Endothelial cell of umbilical vein (primary cell): ENCODE data around the gene KRTCAP2. TPM values are rescaled to one million over a fixed set of nuclear protein-coding genes. Genes with fewer than 3 reads are reported as not detected.

Source experiments
- BruUV-seq: library from RNA; stranded (reverse); fragments of 400-500 nt; replicated peaks from 2 replicates; lab custom pipeline; 2021; lab: Mats Ljungman, UMichigan
- CTCF ChIA-PET: fragments of 300-600, 350-600 bp; sonication (Branson Sonifier 250); formaldehyde crosslinking; loops from one replicate; lab custom pipeline; 2021; ENCODE audit warnings: antibody characterized with exemption, inconsistent platforms; lab: Charles Lee
- POLR2A ChIA-PET: fragments of 300-600, 350-600 bp; sonication (Branson Sonifier 250); formaldehyde crosslinking; loops from one replicate; lab custom pipeline; 2021; ENCODE audit warnings: antibody characterized with exemption, inconsistent platforms; lab: Charles Lee
- DNase-seq: peaks from one replicate; pipeline ENCODE4 v3.0.0-alpha.2; 2011; ENCODE audit warnings: low read depth, low spot score
- FAIRE-seq: peaks from 2 replicates; lab custom pipeline; 2011; peaks lifted over from hg19 to GRCh38; lab: Jason Lieb, UNC
- H2AFZ ChIP-seq: 2 replicates; pipeline ENCODE4 v1.6.0; 2012; ENCODE audit warnings: low read depth, low read length, control low read depth, inconsistent platforms
- H3K27ac ChIP-seq: 2 replicates; pipeline ENCODE4 v1.5.1; 2011; ENCODE audit warnings: low read depth, mild to moderate bottlenecking, control low read depth, low read length, moderate library complexity; ENCODE audit not compliant: insufficient read depth
- H3K27me3 ChIP-seq, 2 experiments: 2 replicates each; pipeline versions ENCODE4 v1.6.0 to v1.6.1; 2011; ENCODE audit warnings: low read length in 2 of 2, mixed read lengths in 1 of 2; ENCODE audit not compliant: control insufficient read depth in 2 of 2, insufficient read depth in 2 of 2
- H3K36me3 ChIP-seq, 2 experiments: 2 replicates in 1 of 2; 3 replicates in 1 of 2; pipeline ENCODE4 v1.5.1; 2011; ENCODE audit warnings: low read length in 2 of 2, mild to moderate bottlenecking in 1 of 2, moderate library complexity in 1 of 2; ENCODE audit not compliant: control insufficient read depth in 2 of 2, insufficient read depth in 2 of 2; ENCODE audit errors: extremely low read depth in 1 of 2
- H3K4me1 ChIP-seq: 3 replicates; pipeline ENCODE4 v1.5.1; 2011; ENCODE audit warnings: mild to moderate bottlenecking, low read length; ENCODE audit not compliant: control insufficient read depth, insufficient read depth; ENCODE audit errors: extremely low read depth
- H3K4me2 ChIP-seq: 2 replicates; pipeline ENCODE4 v1.6.1; 2011; ENCODE audit warnings: low read length, control low read depth, mixed read lengths; ENCODE audit not compliant: insufficient read depth
- H3K4me3 ChIP-seq, 3 experiments: fragments of 200-600 bp in 1 of 3; sonication (generic), shearing (Covaris generic) in 1 of 3; replicated peaks in 1 of 3; 2 replicates each; pipeline ENCODE4 v1.5.1; 2011 to 2016; ENCODE audit warnings: control low read depth in 3 of 3, low read length in 3 of 3, mild to moderate bottlenecking in 2 of 3, inconsistent platforms in 1 of 3, low read depth in 1 of 3, moderate library complexity in 1 of 3; ENCODE audit not compliant: insufficient read depth in 1 of 3
- H3K79me2 ChIP-seq: 2 replicates; pipeline ENCODE4 v1.6.0; 2012; ENCODE audit warnings: low read length, inconsistent platforms; ENCODE audit not compliant: control insufficient read depth, insufficient read depth
- H3K9ac ChIP-seq: replicated peaks from 2 replicates; pipeline ENCODE3; 2011; ENCODE audit warnings: low read length, control low read depth; ENCODE audit not compliant: insufficient read depth; ENCODE audit errors: extremely low read depth
- H3K9me1 ChIP-seq: replicated peaks from 3 replicates; pipeline ENCODE4 v1.6.0; 2011; ENCODE audit warnings: mild to moderate bottlenecking, low read length; ENCODE audit not compliant: control insufficient read depth, insufficient read depth; ENCODE audit errors: extremely low read depth
- H3K9me3 ChIP-seq: replicated peaks from 2 replicates; pipeline ENCODE4 v1.5.1; 2012; ENCODE audit warnings: low read length, inconsistent platforms; ENCODE audit not compliant: control insufficient read depth, insufficient read depth
- H4K20me1 ChIP-seq: replicated peaks from 2 replicates; pipeline ENCODE3; 2011; ENCODE audit warnings: mild to moderate bottlenecking, low read length; ENCODE audit not compliant: control insufficient read depth, insufficient read depth; ENCODE audit errors: extremely low read depth
- EZH2 ChIP-seq: IDR thresholded peaks from 2 replicates; pipeline ENCODE4 v1.6.1; 2012; ENCODE audit warnings: borderline replicate concordance, low read depth, mild to moderate bottlenecking, moderate library complexity, low read length, inconsistent platforms; ENCODE audit not compliant: severe bottlenecking
- FOS ChIP-seq: IDR thresholded peaks from 2 replicates; pipeline ENCODE4 v1.6.1; 2011; ENCODE audit warnings: mild to moderate bottlenecking, low read length, moderate library complexity, borderline replicate concordance; ENCODE audit not compliant: insufficient read depth
- GATA2 ChIP-seq: IDR thresholded peaks from 2 replicates; pipeline ENCODE4 v1.7.0; 2011; ENCODE audit warnings: low read depth, mild to moderate bottlenecking, moderate library complexity, mixed read lengths, low read length; ENCODE audit not compliant: insufficient read length, insufficient read depth
- JUN ChIP-seq: IDR thresholded peaks from 2 replicates; pipeline ENCODE4 v1.6.1; 2011; ENCODE audit warnings: borderline replicate concordance, low read depth; ENCODE audit not compliant: insufficient read length, insufficient read depth
- MYC ChIP-seq: IDR thresholded peaks from one replicate; pipeline ENCODE4 v1.6.1; 2011; ENCODE audit warnings: mild to moderate bottlenecking, low read depth, low read length
- POLR2A ChIP-seq: IDR thresholded peaks from 2 replicates; pipeline ENCODE4 v1.6.1; 2012; ENCODE audit warnings: low read depth, mild to moderate bottlenecking, control low read depth, low read length
- POLR2AphosphoS5 ChIP-seq: IDR thresholded peaks from 2 replicates; pipeline ENCODE4 v1.6.1; 2012; ENCODE audit warnings: low read depth, mild to moderate bottlenecking, control low read depth, low read length, moderate library complexity; ENCODE audit not compliant: insufficient read depth
- dilution Hi-C: fragments of 300-500 bp; cut with MboI; formaldehyde crosslinking; loops from one replicate; pipeline ENCODE4 v1.15.0; 2019; ENCODE audit warnings: low sequenced_read_pairs; ENCODE audit not compliant: extremely low pct_ligation_motif_present
- intact Hi-C: fragments of 100-400 bp; cut with micrococcal nuclease; formaldehyde crosslinking; loops from one replicate; pipeline ENCODE4 v1.10.0; 2022
- polyA plus RNA-seq, 4 experiments: library from polyadenylated mRNA; depleted of rRNA in 3 of 4; stranded (reverse) in 3 of 4; unstranded in 1 of 4; fragments of >200 nt; gene quantifications; 2 replicates each; pipeline versions ENCODE4 v1.2.1 to v1.2.3, GENCODE V29; 2011 to 2012; ENCODE audit warnings: missing spikeins in 1 of 4
- total RNA-seq: library from RNA; stranded (reverse); gene quantifications from 2 replicates; pipeline ENCODE4 v1.2.3, GENCODE V29; 2021
- TF ChIP-seq, protein P1 (sequence below), 2 donors: IDR thresholded peaks; 1 replicate in 1 of 2; 2 replicates in 1 of 2; pipeline ENCODE4 v1.5.1; 2011; ENCODE audit warnings: low read length in 2 of 2, mild to moderate bottlenecking in 2 of 2, moderate library complexity in 2 of 2, control low read depth in 1 of 2, inconsistent platforms in 1 of 2, low read depth in 1 of 2; ENCODE audit not compliant: insufficient read depth in 1 of 2; ENCODE audit errors: extremely low read depth in 1 of 2
- TF ChIP-seq, protein P2 (sequence below): IDR thresholded peaks from 2 replicates; pipeline ENCODE4 v1.6.1; 2011; ENCODE audit not compliant: insufficient read depth, insufficient read length

The KRTCAP2 gene
- total and polyA plus RNA-seq, 2 donors (not counting 3 experiments of a cell fraction or from before 2014, with no cell fraction given) = 207 to 362 TPM

DNA sequence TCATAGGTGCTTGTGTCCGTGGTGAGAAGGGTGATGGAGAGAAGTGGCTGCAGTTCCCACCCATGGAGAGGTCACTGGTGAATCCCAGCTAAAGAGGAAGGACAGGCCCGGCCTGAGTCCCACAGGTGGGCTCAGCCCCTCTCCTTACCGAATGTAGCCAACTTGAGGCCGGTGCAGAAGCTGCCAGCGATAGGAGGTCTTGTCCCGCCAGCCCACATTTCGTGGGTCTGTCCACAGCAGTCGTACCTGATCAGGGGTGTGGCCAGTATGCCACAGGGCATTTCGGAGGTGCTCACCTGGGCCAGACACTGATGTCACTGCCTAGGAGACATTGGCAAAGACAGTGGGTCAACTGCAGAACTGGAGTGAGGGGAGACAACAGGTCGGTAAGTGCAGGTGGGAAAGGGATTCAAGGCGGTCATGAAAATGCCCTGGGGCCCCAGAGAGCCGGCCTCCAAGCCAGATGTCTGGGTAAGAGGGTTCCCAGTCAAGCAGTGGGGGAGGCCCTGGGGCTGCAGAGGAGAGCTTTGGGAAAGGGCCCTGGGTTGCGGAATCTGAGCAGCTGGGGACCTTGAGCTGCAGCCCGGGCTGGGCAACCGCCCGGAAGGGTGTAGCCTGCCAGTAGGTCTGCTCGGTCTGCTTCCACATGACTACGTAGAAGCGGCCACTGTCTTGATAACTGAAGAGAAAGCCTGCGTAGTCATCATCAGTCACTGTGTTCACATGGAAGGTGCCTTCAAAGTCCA lies 24.0 kb upstream of the KRTCAP2 start:
- intact Hi-C loops = no loop called here
- dilution Hi-C loops = no loop called here
- Histone ChIP-seq H3K9ac (no peak overlapping the region), H3K36me3 (peaks cover 0 to 3% of the 10 kb centered on the region in 2 experiments), H3K27me3 (no peaks in the 10 kb centered on the region), H3K4me3 (no peak overlapping the region), H3K4me1 (peaks cover 13% of the 10 kb centered on the region), H3K9me3 (no peaks in the 10 kb centered on the region), H3K79me2 (no peaks in the 10 kb centered on the region), H2AFZ (no peak overlapping the region), H3K9me1 (no peaks in the 10 kb centered on the region), H4K20me1 (no peaks in the 10 kb centered on the region), H3K4me2 (no peak overlapping the region), H3K27ac (no peak overlapping the region)
- ChIA-PET CTCF (no interaction called here), POLR2A (no interaction called here)
- TF ChIP-seq JUN = no peak
- TF ChIP-seq POLR2A = no peak
- DNase-seq (no peak), FAIRE-seq (no peak)
- no TSS peak for BruUV-seq

DNA sequence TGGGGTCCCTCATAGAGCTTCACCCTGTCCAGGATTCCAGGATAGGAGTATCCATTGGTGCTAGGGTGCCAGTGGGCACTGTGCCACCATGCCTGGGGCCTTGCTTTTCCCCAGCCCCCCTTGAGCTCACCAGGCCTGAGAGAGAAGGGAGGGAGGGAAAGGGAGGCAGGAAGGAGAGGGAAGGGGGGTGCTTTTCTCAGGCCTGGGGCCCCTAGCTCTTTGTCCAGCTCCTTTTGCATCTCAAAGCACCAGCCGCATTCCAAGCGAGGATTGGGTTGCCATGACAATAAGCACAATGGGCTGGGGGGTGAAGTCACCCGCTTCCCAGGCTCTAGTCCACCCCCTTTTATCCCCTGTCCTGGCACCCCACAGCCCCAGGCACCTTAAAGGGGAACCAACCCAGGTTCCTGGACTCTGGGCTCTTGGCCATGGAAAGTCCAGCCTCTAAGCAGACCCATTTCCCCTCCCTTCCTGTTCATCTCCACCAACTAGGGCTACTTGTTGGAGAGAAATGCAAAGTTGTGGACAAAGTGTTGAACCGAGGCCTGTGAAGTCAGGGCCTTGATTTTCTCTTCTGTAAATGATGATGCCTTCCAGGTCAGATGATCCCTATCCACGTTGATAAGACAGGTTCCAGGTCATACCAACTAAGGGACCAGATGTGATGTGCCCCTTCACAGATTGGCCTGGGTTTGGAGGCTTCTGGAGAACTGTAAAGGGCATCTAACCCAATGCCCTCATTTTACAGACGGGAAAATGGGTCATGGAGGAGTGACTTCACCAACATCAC lies 23.2 kb upstream of the KRTCAP2 start:
- H3K4me3 ChIP-seq = no peak overlapping the region
- H3K36me3 ChIP-seq = peaks cover 0 to 3% of the 10 kb centered on the region in 2 experiments
- no peak overlapping the region for H2AFZ ChIP-seq
- intact Hi-C loops (no loop called here), dilution Hi-C loops (no loop called here)
- BruUV-seq = no TSS peak
- H3K79me2 ChIP-seq = no peaks in the 10 kb centered on the region
- no peak overlapping the region for H3K9ac ChIP-seq
- no peaks in the 10 kb centered on the region for H3K9me3 ChIP-seq
- no peak overlapping the region for H3K4me2 ChIP-seq
- H3K4me1 ChIP-seq = peaks cover 13% of the 10 kb centered on the region
- H3K9me1 ChIP-seq = no peaks in the 10 kb centered on the region
- no peaks in the 10 kb centered on the region for H4K20me1 ChIP-seq
- FAIRE-seq (no peak), DNase-seq (no peak)
- ChIA-PET POLR2A (no interaction called here), CTCF (interaction anchor here (2.6 to 3.7 kb wide), 3 partner anchors 11 to 31 kb away, joined by 9 to 42 read pairs (median 14); partner anchors contain the start of genes MTX1 and THBS3)
- no peak overlapping the region for H3K27ac ChIP-seq
- TF ChIP-seq, protein P1, sequence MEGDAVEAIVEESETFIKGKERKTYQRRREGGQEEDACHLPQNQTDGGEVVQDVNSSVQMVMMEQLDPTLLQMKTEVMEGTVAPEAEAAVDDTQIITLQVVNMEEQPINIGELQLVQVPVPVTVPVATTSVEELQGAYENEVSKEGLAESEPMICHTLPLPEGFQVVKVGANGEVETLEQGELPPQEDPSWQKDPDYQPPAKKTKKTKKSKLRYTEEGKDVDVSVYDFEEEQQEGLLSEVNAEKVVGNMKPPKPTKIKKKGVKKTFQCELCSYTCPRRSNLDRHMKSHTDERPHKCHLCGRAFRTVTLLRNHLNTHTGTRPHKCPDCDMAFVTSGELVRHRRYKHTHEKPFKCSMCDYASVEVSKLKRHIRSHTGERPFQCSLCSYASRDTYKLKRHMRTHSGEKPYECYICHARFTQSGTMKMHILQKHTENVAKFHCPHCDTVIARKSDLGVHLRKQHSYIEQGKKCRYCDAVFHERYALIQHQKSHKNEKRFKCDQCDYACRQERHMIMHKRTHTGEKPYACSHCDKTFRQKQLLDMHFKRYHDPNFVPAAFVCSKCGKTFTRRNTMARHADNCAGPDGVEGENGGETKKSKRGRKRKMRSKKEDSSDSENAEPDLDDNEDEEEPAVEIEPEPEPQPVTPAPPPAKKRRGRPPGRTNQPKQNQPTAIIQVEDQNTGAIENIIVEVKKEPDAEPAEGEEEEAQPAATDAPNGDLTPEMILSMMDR (IDR thresholded peaks at IDR 0.05; ENCODE audit: extremely low read depth in 1 of 2, insufficient read depth in 1 of 2, low read depth in 1 of 2, low read length in 2 of 2) = no peak
- TF ChIP-seq GATA2 (no peak), EZH2 (no peak), POLR2A (no peak), MYC (no peak), FOS (no peak), POLR2AphosphoS5 (no peak)
- TF ChIP-seq, protein P2, sequence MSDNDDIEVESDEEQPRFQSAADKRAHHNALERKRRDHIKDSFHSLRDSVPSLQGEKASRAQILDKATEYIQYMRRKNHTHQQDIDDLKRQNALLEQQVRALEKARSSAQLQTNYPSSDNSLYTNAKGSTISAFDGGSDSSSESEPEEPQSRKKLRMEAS = no peak
- no peaks in the 10 kb centered on the region for H3K27me3 ChIP-seq
